ENCODE data around the gene MFAP4.
A peak's percentile ranks its signal among the peaks of the same experiment; 100 is the strongest.

The MFAP4 gene

GRCh38 chr17:19376811-19377210, 10.2 kb downstream of the MFAP4 start:
- Histone ChIP-seq H3K27me3 (ENCODE audit: low read length) (no peaks in the 10 kb centered on the region), H3K27ac (ENCODE audit: low read depth, low read length) (no peak overlapping the region), H3F3A (ENCODE audit: insufficient read depth) (no peaks in the 10 kb centered on the region; the same call in 1 of the 2 replicates), H2AFZ (ENCODE audit: low read depth, low read length, severe bottlenecking) (peak overlapping the region; percentile 93), H3K9me3 (ENCODE audit: insufficient read depth, low read length) (no peaks in the 10 kb centered on the region), H4K20me1 (ENCODE audit: low read depth, low read length) (no peaks in the 10 kb centered on the region), H3K4me3 (ENCODE audit: insufficient read depth, low read length, poor library complexity, severe bottlenecking) (peak overlapping the region; percentile 82), H3K9ac (ENCODE audit: low read length) (peak overlapping the region; percentile 79), H3K9me2 (replicated peaks; ENCODE audit: insufficient read depth, low read length) (no peaks in the 10 kb centered on the region), H3K36me3 (ENCODE audit: low read length) (no peaks in the 10 kb centered on the region), H3K4me2 (ENCODE audit: low read depth, low read length, poor library complexity, severe bottlenecking) (peak overlapping the region; percentile 91), H3K79me2 (ENCODE audit: insufficient read depth, low read length) (peaks cover 5% of the 10 kb centered on the region; the same call in 1 of the 2 replicates)
- TF ChIP-seq CTCF (IDR thresholded peaks at IDR 0.05; ENCODE audit: insufficient read depth, low read length, poor library complexity, severe bottlenecking): no peak
- TF ChIP-seq EZH2phosphoT487 (conservative IDR thresholded peaks at IDR 0.05; ENCODE audit: low read length): no peak

GRCh38 chr17:19375732-19376131, 11.3 kb downstream of the MFAP4 start:
- H4K20me1 ChIP-seq (ENCODE audit: low read depth, low read length): no peaks in the 10 kb centered on the region; the same call in 1 of the 2 replicates
- H3K9me3 ChIP-seq (ENCODE audit: insufficient read depth, low read length): no peaks in the 10 kb centered on the region
- H3F3A ChIP-seq (ENCODE audit: insufficient read depth): no peaks in the 10 kb centered on the region; the same call in 1 of the 2 replicates
- H3K27ac ChIP-seq (ENCODE audit: low read depth, low read length): no peak overlapping the region
- peaks cover 5% of the 10 kb centered on the region; the same call in 1 of the 2 replicates for H3K79me2 ChIP-seq (ENCODE audit: insufficient read depth, low read length)
- no peak overlapping the region for H3K4me3 ChIP-seq (ENCODE audit: insufficient read depth, low read length, poor library complexity, severe bottlenecking)
- H3K9me2 ChIP-seq (replicated peaks; ENCODE audit: insufficient read depth, low read length): no peaks in the 10 kb centered on the region
- no peak overlapping the region for H3K9ac ChIP-seq (ENCODE audit: low read length)
- no peaks in the 10 kb centered on the region for H3K27me3 ChIP-seq (ENCODE audit: low read length)
- no peak overlapping the region for H3K4me2 ChIP-seq (ENCODE audit: low read depth, low read length, poor library complexity, severe bottlenecking)
- no peak overlapping the region for H2AFZ ChIP-seq (ENCODE audit: low read depth, low read length, severe bottlenecking)
- TF ChIP-seq CTCF (IDR thresholded peaks at IDR 0.05; ENCODE audit: insufficient read depth, low read length, poor library complexity, severe bottlenecking) (no peak), EZH2phosphoT487 (conservative IDR thresholded peaks at IDR 0.05; ENCODE audit: low read length) (no peak)
- no peaks in the 10 kb centered on the region for H3K36me3 ChIP-seq (ENCODE audit: low read length)

GRCh38 chr17:19374136-19374535, 12.9 kb downstream of the MFAP4 start:
- H3K4me2 ChIP-seq (ENCODE audit: low read depth, low read length, poor library complexity, severe bottlenecking): no peak overlapping the region
- H3K9me3 ChIP-seq (ENCODE audit: insufficient read depth, low read length): no peaks in the 10 kb centered on the region
- no peaks in the 10 kb centered on the region for H3K27me3 ChIP-seq (ENCODE audit: low read length)
- TF ChIP-seq EZH2phosphoT487 (conservative IDR thresholded peaks at IDR 0.05; ENCODE audit: low read length) (no peak), CTCF (IDR thresholded peaks at IDR 0.05; ENCODE audit: insufficient read depth, low read length, poor library complexity, severe bottlenecking) (no peak)
- no peak overlapping the region for H3K9ac ChIP-seq (ENCODE audit: low read length)
- H3K79me2 ChIP-seq (ENCODE audit: insufficient read depth, low read length): peaks cover 5% of the 10 kb centered on the region; the same call in 1 of the 2 replicates
- no peak overlapping the region for H3K4me3 ChIP-seq (ENCODE audit: insufficient read depth, low read length, poor library complexity, severe bottlenecking)
- no peaks in the 10 kb centered on the region for H3K9me2 ChIP-seq (replicated peaks; ENCODE audit: insufficient read depth, low read length)
- no peaks in the 10 kb centered on the region for H3K36me3 ChIP-seq (ENCODE audit: low read length)
- no peak overlapping the region for H3K27ac ChIP-seq (ENCODE audit: low read depth, low read length)
- H4K20me1 ChIP-seq (ENCODE audit: low read depth, low read length): no peaks in the 10 kb centered on the region; the same call in 1 of the 2 replicates
- no peaks in the 10 kb centered on the region; the same call in 1 of the 2 replicates for H3F3A ChIP-seq (ENCODE audit: insufficient read depth)
- H2AFZ ChIP-seq (ENCODE audit: low read depth, low read length, severe bottlenecking): no peak overlapping the region
